HG02970 (cell line): ENCODE data around the gene DUOX1.
"Not testable (repeated sequence)": the region's sequence is repeated elsewhere in the genome, so short reads cannot be mapped to it uniquely, and the experiment has no call there.

ENCODE experiments used
- ATAC-seq: cut with Tn5 transposase; IDR thresholded peaks from one replicate; pipeline ENCODE4 v1.9.1; 2021; ENCODE audit warnings: mild to moderate bottlenecking, moderate library complexity, moderate number of reproducible peaks; ENCODE audit not compliant: unreplicated experiment, low FRiP score

Gene DUOX1

GRCh38 chr15:45129651-45130129, at the start of gene DUOX1, which contains the start of gene DUOXA1:
Gene DUOX1, plus strand, starts transcription at chr15:45129994. Its CDS starts 1,973 bp downstream, at chr15:45131967.
Gene DUOXA1, minus strand, starts transcription at chr15:45129879. Its CDS starts 6,865 bp downstream, at chr15:45123014.
- no peak for ATAC-seq

DNA sequence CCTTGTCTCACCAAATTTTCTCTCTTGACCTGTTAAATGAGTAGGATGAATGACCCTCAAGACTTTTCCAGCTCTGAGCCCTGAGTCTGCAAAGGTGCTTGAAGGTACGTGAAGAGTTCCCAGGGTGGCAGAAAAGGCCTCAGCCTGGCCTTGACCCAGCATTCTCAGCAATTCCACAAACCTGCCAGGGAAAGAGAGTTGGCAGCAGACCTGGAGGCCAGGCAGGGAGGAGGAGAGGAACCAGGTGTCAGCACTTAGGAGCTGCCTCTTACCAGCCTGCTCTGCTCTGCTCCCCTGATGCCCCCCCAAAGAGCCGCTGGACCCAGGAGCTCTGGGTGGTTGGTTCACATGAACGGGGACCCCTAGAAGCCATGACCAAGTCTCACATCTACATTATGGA, 49.2 kb upstream of the DUOX1 start:
- not testable (repeated sequence) for ATAC-seq

DNA sequence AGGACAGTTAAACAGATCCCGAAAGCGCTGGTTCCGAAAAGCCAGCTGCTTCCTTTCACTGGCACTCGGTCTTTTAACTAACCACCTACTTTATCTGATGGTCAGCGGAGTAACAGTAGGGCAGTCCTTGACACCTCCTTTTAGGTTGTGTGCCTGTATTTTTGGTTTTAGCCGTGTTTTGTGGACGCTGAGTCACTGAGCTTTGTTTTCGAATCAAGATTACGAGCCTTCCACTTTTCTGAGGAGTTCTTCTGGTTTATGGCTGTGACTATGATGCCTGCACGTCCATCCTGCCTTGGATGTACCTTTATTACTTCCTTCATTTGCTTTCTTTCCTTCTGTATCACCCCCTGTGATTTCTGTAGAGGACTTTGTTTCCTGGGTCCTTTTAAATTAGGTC, 47.4 kb upstream of the DUOX1 start:
- ATAC-seq, result not testable (repeated sequence)

GRCh38 chr15:45083223-45083622, 46.6 kb upstream of the DUOX1 start:
- ATAC-seq, result no peak

GRCh38 chr15:45084163-45084562, 45.6 kb upstream of the DUOX1 start:
- ATAC-seq, result no peak

GRCh38 chr15:45087513-45087912, 42.3 kb upstream of the DUOX1 start:
- no peak for ATAC-seq

DNA sequence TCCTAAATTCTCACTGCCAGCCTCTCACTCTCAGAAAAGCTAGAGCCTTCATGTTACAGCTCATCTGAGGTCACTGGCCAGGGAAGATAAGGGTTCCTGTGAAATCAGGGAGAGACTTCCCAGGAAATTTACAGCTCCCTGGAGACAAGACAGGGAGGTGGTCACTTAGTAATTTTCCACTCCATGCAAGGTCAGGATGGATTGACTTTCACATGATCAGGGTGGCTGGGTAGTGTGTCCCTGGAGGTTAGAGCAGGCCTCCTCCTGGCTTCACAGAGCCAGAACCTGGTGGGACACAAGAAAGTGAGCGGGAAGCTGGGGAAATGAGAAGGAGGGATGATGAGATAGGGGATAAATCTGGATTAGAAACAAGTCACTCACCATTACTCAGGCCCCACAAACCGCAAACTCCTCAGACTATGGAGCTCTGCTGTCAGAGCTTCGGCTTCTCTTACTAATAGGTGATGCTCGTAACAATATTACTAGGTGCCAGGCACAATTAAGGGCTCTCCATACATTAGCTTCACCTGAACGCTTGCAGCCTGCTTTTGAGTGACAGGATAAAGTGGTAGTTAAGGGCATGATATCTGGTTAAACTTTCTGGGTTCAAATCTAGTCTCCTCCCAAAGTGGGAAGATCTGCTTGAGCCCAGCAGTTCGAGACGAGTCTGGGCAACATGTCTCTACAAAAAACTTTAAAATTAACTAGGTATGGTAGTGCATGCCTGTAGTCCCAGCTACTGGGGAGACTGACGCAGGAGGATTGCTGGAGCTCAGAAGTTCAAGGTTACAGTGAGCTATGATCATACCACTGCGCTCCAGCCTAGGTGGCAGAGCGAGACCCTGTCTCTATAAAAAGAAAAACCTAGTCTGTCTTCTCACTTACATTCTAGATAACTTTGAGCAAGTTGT, 40.7 kb upstream of the DUOX1 start:
- no peak for ATAC-seq

DNA sequence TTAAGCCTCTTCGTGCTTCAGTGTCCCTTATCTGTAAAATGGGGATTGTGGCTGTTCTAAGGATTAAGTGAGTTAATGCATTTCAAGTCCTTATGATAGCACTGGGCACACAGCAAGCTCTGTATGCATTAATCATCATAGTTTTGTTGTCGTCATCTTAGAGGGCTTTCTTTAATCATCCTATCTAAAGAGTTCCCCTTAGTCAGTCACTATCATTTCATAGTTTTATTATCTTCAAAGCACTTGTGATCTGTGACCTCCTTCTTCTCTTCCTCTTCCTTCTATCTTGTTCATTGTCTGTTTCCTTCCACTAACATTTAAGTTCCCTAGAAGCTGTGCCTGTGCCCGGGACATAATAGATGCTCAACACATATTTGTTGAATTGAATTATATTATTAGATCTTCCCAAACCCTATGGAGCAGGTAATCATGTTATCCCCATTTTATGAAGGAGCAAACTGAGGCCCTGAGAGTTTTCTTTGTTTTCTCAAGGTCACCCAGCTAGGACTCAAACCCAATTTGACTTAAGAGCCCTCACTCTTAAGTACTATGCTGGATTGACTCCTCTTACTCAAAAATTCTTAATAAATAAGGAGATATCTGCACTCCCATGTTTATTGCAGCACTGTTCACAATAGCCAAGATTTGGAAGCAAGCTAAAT, 40.0 kb upstream of the DUOX1 start:
- ATAC-seq, result no peak

GRCh38 chr15:45091161-45091560, 38.6 kb upstream of the DUOX1 start:
- ATAC-seq, result no peak

DNA sequence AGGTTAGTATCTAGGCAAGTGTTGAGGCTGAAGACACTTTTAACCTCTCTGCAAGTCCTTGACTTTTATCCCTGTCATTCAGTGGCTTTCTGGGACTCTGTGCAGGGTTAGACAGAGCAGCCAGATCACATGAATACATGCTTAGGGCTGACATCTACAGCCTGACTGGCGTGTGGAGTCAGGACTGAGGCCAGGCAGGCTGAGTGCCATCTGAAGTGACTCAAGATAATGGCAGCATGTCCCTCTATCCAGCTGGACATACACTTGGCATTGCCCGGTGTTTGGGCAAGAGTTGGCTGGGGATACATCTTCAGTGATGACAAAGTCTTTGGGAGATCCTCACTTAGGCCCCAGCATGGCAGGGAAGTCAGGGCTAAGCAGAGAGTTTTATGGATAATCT, 38.2 kb upstream of the DUOX1 start:
- ATAC-seq, result no peak

DNA sequence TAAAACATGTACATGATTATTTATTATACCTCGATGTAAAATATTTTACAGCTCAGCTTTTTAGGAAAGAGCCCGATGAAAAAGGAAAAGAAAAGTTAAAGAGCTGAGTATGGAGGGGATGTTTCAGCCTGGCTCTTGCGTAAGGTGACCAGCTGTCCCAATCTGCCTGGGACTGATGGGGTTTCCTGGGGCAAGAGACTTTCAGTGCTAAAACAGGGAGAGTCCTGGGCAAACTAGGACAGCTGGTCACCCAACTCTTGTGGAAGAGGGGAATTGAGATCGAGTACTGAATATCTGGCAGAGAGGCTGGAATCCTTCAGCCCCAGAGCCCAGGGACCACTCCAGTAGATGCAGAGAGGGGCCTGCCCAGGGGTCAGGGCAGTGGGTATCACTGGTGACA, 36.8 kb upstream of the DUOX1 start:
- no peak for ATAC-seq

GRCh38 chr15:45093622-45094357, 36.0 kb upstream of the DUOX1 start:
- ATAC-seq, result no peak

DNA sequence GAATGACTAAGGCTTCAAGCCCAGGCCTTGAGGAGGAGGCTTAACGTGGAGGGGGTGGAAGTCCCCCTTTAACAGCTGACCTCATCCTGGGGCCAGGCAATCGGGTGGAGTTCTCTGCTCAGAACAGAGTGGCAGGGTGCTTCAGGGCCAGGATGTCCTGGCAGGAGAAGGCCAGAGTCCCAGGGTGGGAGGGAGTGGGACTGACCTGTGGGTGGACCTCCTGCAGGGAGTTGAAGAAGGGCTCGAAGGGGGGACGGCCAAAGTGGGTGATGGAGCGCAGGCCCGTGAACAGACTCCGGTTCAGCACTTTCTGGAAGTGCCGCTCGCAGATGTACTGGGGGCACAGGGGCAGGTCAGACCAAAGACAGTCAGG, 35.5 kb upstream of the DUOX1 start:
- ATAC-seq, result no peak

DNA sequence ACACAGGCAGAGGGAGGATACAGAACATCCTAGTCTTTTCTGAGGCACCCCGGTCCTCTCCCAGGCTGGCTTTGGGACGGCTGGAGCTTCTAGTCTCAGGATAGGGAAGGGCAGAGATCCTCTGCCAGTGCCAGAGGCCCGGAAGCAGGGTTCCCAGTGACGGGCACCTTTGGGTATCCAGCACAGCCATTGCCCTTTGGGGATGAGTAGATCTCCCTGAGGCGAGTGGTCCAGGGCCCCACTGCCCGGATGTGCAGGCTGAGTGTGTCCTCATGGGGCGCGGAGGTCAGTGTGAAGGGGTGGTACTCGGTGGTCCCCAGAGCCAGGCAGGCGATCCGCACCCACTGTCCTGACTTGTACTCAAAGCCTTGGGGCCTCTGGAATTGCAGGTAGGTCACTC, 34.1 kb upstream of the DUOX1 start:
- ATAC-seq, result no peak

GRCh38 chr15:45097466-45097865, 32.3 kb upstream of the DUOX1 start:
- no peak for ATAC-seq

DNA sequence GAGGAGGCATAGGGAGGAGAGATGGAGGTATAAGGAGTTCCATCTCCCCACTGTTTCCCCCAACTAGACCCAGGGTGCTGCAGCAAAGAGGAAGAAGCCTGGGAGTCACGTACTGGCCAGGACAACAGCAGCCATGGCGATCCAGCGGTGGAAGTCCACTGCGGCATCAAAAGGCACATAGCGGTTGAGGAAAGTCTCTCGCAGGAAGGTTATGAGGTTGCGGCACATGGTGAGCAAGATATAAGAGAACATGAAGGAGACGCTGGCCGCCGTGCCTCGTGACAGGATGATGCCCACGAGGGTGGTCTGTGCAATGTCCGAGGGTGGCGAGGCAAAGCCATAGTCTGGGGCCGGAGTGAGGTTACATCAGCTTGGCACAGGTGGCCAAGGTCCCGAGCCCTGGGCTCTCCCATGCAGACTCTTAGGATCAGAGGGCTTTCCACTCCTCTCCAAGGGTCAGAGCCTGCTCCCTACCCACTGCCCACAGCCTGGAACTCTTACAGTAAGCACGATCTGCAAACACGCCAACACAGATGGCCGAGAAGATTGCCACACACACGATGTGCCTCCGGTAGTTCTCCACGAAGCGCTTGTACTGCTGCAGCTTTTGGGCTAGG, 30.1 kb upstream of the DUOX1 start:
- ATAC-seq, result no peak

DNA sequence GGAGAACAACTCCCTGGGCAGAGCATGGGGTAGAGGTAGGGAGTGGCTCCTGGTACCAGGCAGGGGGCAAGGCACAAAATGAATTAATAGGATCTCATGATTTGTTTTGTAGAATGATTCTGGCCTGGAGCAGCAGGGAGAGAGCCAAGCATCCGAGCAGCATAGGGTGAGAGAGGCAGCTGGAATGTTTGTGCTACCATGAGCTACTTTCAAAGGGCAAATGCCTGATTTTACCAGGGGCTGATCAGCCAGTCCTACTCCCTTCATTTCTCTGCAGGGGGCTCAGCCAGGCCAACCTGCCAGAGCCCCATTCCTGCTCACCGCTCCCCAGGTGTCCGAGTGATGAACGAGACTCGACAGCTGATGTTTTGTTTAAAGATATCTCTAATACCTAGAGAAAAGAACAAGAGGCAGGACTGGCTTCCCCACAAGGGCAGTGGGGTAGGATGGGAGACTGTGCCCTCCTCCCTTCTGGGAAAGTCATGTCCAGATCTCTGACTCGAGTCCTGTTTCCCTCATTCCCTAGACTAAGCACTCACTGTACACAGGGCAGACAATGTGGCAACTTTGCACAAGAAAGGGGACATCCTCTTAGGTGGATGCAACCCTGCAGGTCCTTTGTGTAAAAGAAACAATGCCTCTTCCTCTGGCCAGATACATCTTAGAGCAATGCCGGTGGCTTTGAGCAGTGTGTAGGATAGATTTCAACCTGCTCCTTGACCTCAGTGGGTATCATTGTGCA, 28.7 kb upstream of the DUOX1 start:
- no peak for ATAC-seq

GRCh38 chr15:45101749-45102148, 28.0 kb upstream of the DUOX1 start:
- no peak for ATAC-seq

GRCh38 chr15:45102226-45102625, 27.6 kb upstream of the DUOX1 start:
- ATAC-seq, result no peak

GRCh38 chr15:45104170-45104569, 25.6 kb upstream of the DUOX1 start:
- not testable (repeated sequence) for ATAC-seq
